H1 (cell line): ENCODE measurements around the gene SORBS1. TPM values are rescaled to one million over a fixed set of nuclear protein-coding genes. Genes with fewer than 3 reads are reported as not detected.

Source experiments
- POU5F1 ChIP-seq: IDR thresholded peaks from 2 replicates; pipeline ENCODE4 v1.6.1; 2011; ENCODE audit warnings: low read depth, mild to moderate bottlenecking, low read length, moderate library complexity
- TAF1 ChIP-seq: IDR thresholded peaks from 2 replicates; pipeline ENCODE4 v1.6.1; 2011; ENCODE audit warnings: mild to moderate bottlenecking, low read depth, low read length
- polyA plus RNA-seq, 7 experiments: library from polyadenylated mRNA; depleted of rRNA in 3 of 7; stranded (reverse) in 5 of 7; unstranded in 2 of 7; fragments of >200 nt in 5 of 7; fragments of 200-250 nt in 2 of 7; gene quantifications; 1 replicate in 5 of 7; 2 replicates in 1 of 7; 4 replicates in 1 of 7; pipeline versions ENCODE4 v1.2.1 to v1.2.3, GENCODE V29; 2011 to 2013; ENCODE audit warnings: missing spikeins in 2 of 7, mixed read lengths in 2 of 7
- total RNA-seq: library from RNA; stranded (reverse); fragmentation: NEBNext Ultra II Directional; extraction: Animal tissue kit (Norgen Biotek cat#: 25700); gene quantifications from 2 replicates; pipeline ENCODE4 v1.2.1, GENCODE V29; 2021

SORBS1 gene
- total and polyA plus RNA-seq, 2 of the 8 experiments (the other 6 are each of a cell fraction or from before 2014, with no cell fraction given): 16.0 to 35.0 TPM

DNA sequence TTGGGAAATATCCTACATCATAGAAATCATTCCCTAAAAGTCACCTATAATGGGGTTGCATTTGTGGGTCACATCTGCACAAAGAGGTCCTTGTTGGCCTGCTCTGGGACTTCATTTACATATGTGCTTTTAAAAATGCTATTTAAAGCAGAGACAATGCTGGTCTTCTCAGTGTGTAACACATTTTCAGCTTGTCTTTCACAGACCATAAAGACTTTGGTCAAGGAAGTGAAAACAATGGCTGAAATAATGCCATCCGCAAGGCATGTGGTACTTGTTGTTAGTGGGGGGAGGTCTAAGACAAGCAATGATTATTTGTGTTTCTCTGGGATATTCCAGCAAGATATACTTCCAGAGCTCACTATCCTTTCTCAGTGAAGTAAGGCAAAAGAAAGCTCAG, 185.8 kb downstream of the SORBS1 start (continued):
- TF ChIP-seq POU5F1: no peak
- TF ChIP-seq TAF1: no peak
